Right lobe of liver (tissue), 6 donors: ENCODE data around the gene WIPI1. TPM values are rescaled to one million over a fixed set of nuclear protein-coding genes. Genes with fewer than 3 reads are reported as not detected.

Experiments used
- ATAC-seq, 4 donors: fragments of 200-7000 bp; cut with Tn5 transposase; one replicate each; pipeline ENCODE4 v1.9.1; 2020; ENCODE audit warnings: mild to moderate bottlenecking in 4 of 4, moderate library complexity in 4 of 4
- DNase-seq, 3 donors: peaks; one replicate each; pipeline ENCODE4 v3.0.0-alpha.2; 2020
- H3K27ac ChIP-seq, 3 donors: fragments of 200-600 bp; one replicate each; pipeline ENCODE4 v1.8.0; 2022
- H3K27me3 ChIP-seq, 2 donors: fragments of 200-600 bp; one replicate each; pipeline ENCODE4 v1.8.0; 2022
- H3K36me3 ChIP-seq, 4 donors: fragments of 200-600 bp; sonication (generic) in 1 of 4; one replicate each; pipeline versions ENCODE4 v1.5.1 to v1.8.0; 2017 to 2022; ENCODE audit warnings: control low read depth in 1 of 4
- H3K4me1 ChIP-seq, 4 donors: fragments of 200-600 bp; sonication (generic) in 1 of 4; one replicate each; pipeline versions ENCODE4 v1.5.1 to v1.8.0; 2017 to 2022; ENCODE audit warnings: control low read depth in 1 of 4
- H3K4me3 ChIP-seq, 3 donors: fragments of 200-600 bp; one replicate each; pipeline ENCODE4 v1.8.0; 2022
- H3K9me3 ChIP-seq, 4 donors: fragments of 200-600 bp; sonication (generic) in 1 of 4; one replicate each; pipeline versions ENCODE4 v1.5.1 to v1.8.0; 2017 to 2022; ENCODE audit warnings: control low read depth in 1 of 4
- CTCF ChIP-seq, 4 donors: fragments of 200-600 bp in 3 of 4; fragments of 450-650 bp in 1 of 4; IDR thresholded peaks; one replicate each; pipeline versions ENCODE4 v1.5.1 to v1.8.0; 2016 to 2022; ENCODE audit warnings: antibody characterized with exemption in 4 of 4, mild to moderate bottlenecking in 2 of 4
- POLR2A ChIP-seq: fragments of 450-650 bp; IDR thresholded peaks from one replicate; pipeline ENCODE4 v1.6.1; 2017; ENCODE audit warnings: antibody characterized with exemption, mild to moderate bottlenecking
- WGBS: methylation state at CpG from one replicate; pipeline ENCODE4 v1.1.6; 2018; ENCODE audit warnings: low coverage, low lambda C conversion rate; ENCODE audit not compliant: insufficient coverage; ENCODE audit errors: missing lambda C conversion rate; 5-methylcytosine and 5-hydroxymethylcytosine counted together
- intact Hi-C, 2 donors: fragments of 100-400 bp; cut with DNase I; formaldehyde crosslinking; loops; one replicate each; pipeline versions ENCODE4 v1.11.2 to v1.14.1; 2022
- total RNA-seq, 6 experiments: library from RNA; depleted of rRNA in 2 of 6; stranded (reverse); fragments of >200 nt in 2 of 6; fragmentation: NEBNext Ultra II Directional in 3 of 6; extraction: Animal tissue kit (Norgen Biotek cat#: 25700) in 3 of 6; gene quantifications; one replicate each; pipeline versions ENCODE4 v1.1.0 to v1.2.4, GENCODE V29; 2016 to 2023
- donor health status: DM: no; HTN: yes; CAD: no.
- donor health status: DM: no; HTN: no; CAD: no.
- donor health status: DM: no; HTN: no; CAD: no.
- donor health status: DM: no; HTN: yes; CAD: no.
- donor health status: DM: no; HTN: yes; CAD: no.

Gene WIPI1
- total RNA-seq, 6 experiments from 2014 or later = 18.0 to 23.8 (median 19.9) TPM

- Histone ChIP-seq H3K9me3 (no peaks in the 10 kb centered on the region), H3K27me3 (no peaks in the 10 kb centered on the region), H3K36me3 (peaks cover 0 to 12% (median 0%) of the 10 kb centered on the region in 4 donors), H3K4me3 (no peak overlapping the region), H3K27ac (peak overlapping the region in 1 of 3 donors; percentile 36), H3K4me1 (peaks cover 0 to 29% (median 7%) of the 10 kb centered on the region in 4 donors)
- ATAC-seq (no peak), DNase-seq (no peak)
- no peak for TF ChIP-seq CTCF (IDR thresholded peaks at IDR 0.05)
- TF ChIP-seq POLR2A = no peak
- 53% methylated on average over 8 of the region's 8 CpGs for WGBS
- intact Hi-C loops = loop anchor here in 1 of 2 donors (10.0 kb wide), 1 partner anchor 175 kb away; no protein-coding TSS in a partner anchor
These were observed 17.5 kb downstream of the WIPI1 start for GRCh38 chr17:68439656-68440290.

- Histone ChIP-seq H3K4me3 (peak overlapping the region in 1 of 3 donors; percentile 22), H3K27ac (peak overlapping the region; percentile 60 to 71 (median 63)), H3K36me3 (peaks cover 4 to 18% (median 5%) of the 10 kb centered on the region in 4 donors), H3K27me3 (no peaks in the 10 kb centered on the region), H3K4me1 (peaks cover 0 to 21% (median 7%) of the 10 kb centered on the region in 4 donors), H3K9me3 (no peaks in the 10 kb centered on the region)
- 48% methylated on average over 14 of the region's 14 CpGs for WGBS
- TF ChIP-seq POLR2A (no peak), CTCF (IDR thresholded peaks at IDR 0.05) (no peak)
- intact Hi-C loops = loop anchor here in 1 of 2 donors (10.0 kb wide), 1 partner anchor 173 kb away; no protein-coding TSS in a partner anchor
- DNase-seq (peak; percentile 61 to 68 (median 65)), ATAC-seq (peak; percentile 77 to 82 (median 80))
These were observed 19.1 kb downstream of the WIPI1 start for GRCh38 chr17:68437979-68438822.

GRCh38 chr17:68435876-68436842 lies 21.1 kb downstream of the WIPI1 start:
- intact Hi-C loops = loop anchor here in 1 of 2 donors (10.0 kb wide), 1 partner anchor 171 kb away; no protein-coding TSS in a partner anchor
- Histone ChIP-seq H3K36me3 (peaks cover 4 to 38% (median 8%) of the 10 kb centered on the region in 4 donors), H3K9me3 (no peaks in the 10 kb centered on the region), H3K4me1 (peaks cover 0 to 19% (median 7%) of the 10 kb centered on the region in 4 donors), H3K27me3 (no peaks in the 10 kb centered on the region), H3K4me3 (no peak overlapping the region), H3K27ac (no peak overlapping the region)
- peak; percentile 66 to 83 (median 69) for DNase-seq
- peak; percentile 78 to 89 (median 84) for ATAC-seq
- TF ChIP-seq CTCF (IDR thresholded peaks at IDR 0.05) (peak; percentile 90 to 95 (median 94)), POLR2A (no peak)
- WGBS = 13% methylated on average over 6 of the region's 20 CpGs

- DNase-seq = no peak
- Histone ChIP-seq H3K36me3 (peaks cover 4 to 44% (median 8%) of the 10 kb centered on the region in 4 donors), H3K9me3 (no peaks in the 10 kb centered on the region), H3K4me1 (peaks cover 0 to 19% (median 7%) of the 10 kb centered on the region in 4 donors), H3K27me3 (no peaks in the 10 kb centered on the region), H3K4me3 (no peak overlapping the region), H3K27ac (no peak overlapping the region)
- no peak for TF ChIP-seq CTCF (IDR thresholded peaks at IDR 0.05)
- TF ChIP-seq POLR2A = no peak
- intact Hi-C loops = loop anchor here in 1 of 2 donors (10.0 kb wide), 1 partner anchor 171 kb away; no protein-coding TSS in a partner anchor
- ATAC-seq = no peak
- 85% methylated on average over 4 of the region's 6 CpGs for whole genome bisulfite sequencing
These were observed 21.9 kb downstream of the WIPI1 start for GRCh38 chr17:68435361-68435760.
